Glomerular endothelial cell (primary cell): ENCODE results near the gene SGPP1. TPM values are rescaled to one million over a fixed set of nuclear protein-coding genes. Genes with fewer than 3 reads are reported as not detected.
A peak's percentile ranks its signal among the peaks of the same experiment; 100 is the strongest.
"Not testable (repeated sequence)": the region's sequence is repeated elsewhere in the genome, so short reads cannot be mapped to it uniquely, and the experiment has no call there.

Experiments
- DNase-seq: peaks from one replicate; pipeline ENCODE4 v3.0.0-alpha.2; 2011; ENCODE audit warnings: low read depth, low spot score; ENCODE audit errors: extremely low read depth
- total RNA-seq: library from RNA; depleted of rRNA; stranded (reverse); fragments of >200 nt; gene quantifications from 2 replicates; pipeline ENCODE4 v1.2.3, GENCODE V29; 2015

Gene SGPP1
- total RNA-seq, 1 donor from 2014 or later = 13.2 TPM

DNA sequence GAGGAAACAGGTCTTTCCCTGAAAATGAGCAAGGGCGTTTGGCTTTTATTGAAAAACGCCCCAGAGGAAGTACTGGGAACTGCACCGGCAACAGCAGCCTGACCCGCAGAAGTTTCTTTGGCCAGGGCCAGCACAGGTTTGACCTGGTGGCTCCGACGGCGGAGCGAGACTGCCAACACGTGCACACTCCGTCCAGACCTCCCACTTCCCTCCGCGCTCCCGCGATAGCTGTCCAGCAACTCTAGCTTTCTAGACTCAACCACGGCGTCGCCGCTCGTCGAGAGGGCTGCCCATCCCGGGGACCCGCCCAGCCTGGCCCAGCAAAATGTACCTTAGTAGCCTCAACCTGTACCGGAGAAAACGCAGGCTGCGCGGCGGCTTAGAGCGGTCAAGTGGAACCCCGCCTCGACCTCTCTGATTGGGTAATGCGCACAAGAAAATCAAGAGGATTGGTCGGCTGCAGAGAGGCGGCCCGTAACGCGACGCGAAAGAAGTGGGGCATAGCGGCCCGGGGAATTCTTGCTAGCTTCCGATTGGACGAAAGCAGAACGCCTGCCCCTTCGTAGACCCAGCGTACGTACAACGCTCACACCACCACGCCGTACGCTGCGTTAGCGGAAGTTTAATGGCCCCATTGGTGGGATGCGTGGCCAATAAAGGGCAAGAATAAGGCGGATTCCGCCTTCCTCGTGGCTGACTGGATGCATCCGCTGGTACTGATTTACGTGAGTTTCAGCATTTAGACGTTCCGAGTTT is 86.2 kb downstream of the SGPP1 start, which contains the start of gene WDR89:
Gene WDR89, minus strand, starts transcription at position 399 of the 756 bp plus-strand sequence. CDS start 41,929 bp downstream, outside the sequence.
- peak; percentile 97 for DNase-seq

DNA sequence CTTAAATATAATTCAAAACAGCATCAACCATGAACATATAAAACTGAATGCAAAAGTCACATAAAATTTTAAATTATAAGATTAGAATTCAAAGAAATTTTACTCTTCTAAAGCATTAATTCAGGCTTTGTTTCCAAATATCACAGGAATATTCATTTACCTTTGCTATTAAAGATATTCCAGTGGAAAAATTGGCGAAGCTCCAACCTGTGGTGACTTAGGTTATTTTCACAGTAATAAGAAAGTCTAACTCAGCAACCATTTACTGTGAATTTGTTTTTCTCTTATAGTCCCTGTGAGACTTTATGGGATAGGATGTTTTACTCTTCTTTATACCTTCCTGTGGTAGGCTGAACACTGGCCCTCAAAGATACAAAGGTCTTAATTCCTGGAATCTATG is 89.4 kb downstream of the SGPP1 start:
- DNase-seq = no peak

DNA sequence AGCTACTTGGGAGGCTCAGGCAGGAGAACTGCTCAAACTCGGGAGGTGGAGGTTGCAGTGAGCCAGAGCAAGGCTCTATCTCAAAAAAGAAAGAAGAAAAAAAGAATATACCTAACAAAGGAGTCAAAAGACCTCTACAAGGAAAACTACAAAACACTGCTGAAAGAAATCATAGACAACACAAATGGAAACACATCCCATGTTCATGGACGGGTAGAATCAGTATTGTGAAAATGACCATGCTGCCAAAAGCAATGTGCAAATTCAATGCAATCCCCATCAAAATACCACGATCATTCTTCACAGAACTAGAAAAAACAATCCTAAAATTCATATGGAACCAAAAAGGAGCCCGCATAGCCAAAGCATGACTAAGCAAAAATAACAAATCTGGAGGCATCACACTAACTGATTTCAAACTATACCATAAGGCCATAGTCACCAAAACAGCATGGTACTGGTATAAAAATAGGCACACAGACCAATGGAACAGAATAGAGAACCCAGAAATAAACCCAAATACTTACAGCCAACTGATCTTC is 91.7 kb downstream of the SGPP1 start:
- DNase-seq = not testable (repeated sequence)

Other genes starting within 250 kb of the SGPP1 start
- 30.8 and 35.3 TPM in 2 replicates for gene PPP2R5E, start 184.7 kb downstream of the SGPP1 start, total RNA-seq
- gene WDR89, start 86.2 kb downstream of the SGPP1 start, total RNA-seq = 7.1 and 9.0 TPM in 2 replicates
- gene SYNE2, start 124.9 kb upstream of the SGPP1 start, total RNA-seq = 15.9 and 35.6 TPM in 2 replicates